HepG2 (cell line): ENCODE data around the gene RPP14. TPM values are rescaled to one million over a fixed set of nuclear protein-coding genes. Genes with fewer than 3 reads are reported as not detected.

Experiments
- GLI4 ChIP-seq: sonication (generic); formaldehyde crosslinking; IDR thresholded peaks from 2 replicates; pipeline ENCODE4 v1.5.1; 2020; ENCODE audit warnings: missing genetic modification reagents, mild to moderate bottlenecking, moderate library complexity, borderline replicate concordance
- HCFC1 ChIP-seq: fragments of 150-350 bp; IDR thresholded peaks from 2 replicates; pipeline ENCODE4 v1.6.1; 2014; ENCODE audit warnings: low read depth, low read length
- IKZF1 ChIP-seq: fragments of 450-650 bp; IDR thresholded peaks from 2 replicates; pipeline ENCODE4 v1.7.1; 2016
- MTA3 ChIP-seq: sonication (generic); formaldehyde crosslinking; IDR thresholded peaks from 2 replicates; pipeline ENCODE4 v1.4.0; 2020; ENCODE audit warnings: missing genetic modification reagents
- NR2C2 ChIP-seq: sonication (generic); formaldehyde crosslinking; IDR thresholded peaks from 2 replicates; pipeline ENCODE4 v1.4.0; 2020; ENCODE audit warnings: missing genetic modification reagents, mild to moderate bottlenecking, moderate library complexity, borderline replicate concordance
- NRL ChIP-seq: sonication (generic); formaldehyde crosslinking; IDR thresholded peaks from 2 replicates; pipeline ENCODE4 v1.5.0; 2020; ENCODE audit warnings: missing genetic modification reagents, mild to moderate bottlenecking, moderate library complexity, borderline replicate concordance
- PHF5A ChIP-seq: IDR thresholded peaks from one replicate; pipeline ENCODE4 v1.6.1; 2018; ENCODE audit warnings: low read depth, missing genetic modification reagents; ENCODE audit not compliant: unreplicated experiment
- SNRNP70 ChIP-seq: fragments of 200-400 bp; formaldehyde crosslinking; IDR thresholded peaks from 2 replicates; pipeline ENCODE4 v1.6.1; 2017; ENCODE audit warnings: mild to moderate bottlenecking, low read depth, low read length, moderate library complexity
- SP1 ChIP-seq, 2 experiments: fragments of 450-650 bp in 1 of 2; sonication (generic) in 1 of 2; formaldehyde crosslinking in 1 of 2; IDR thresholded peaks; 2 replicates each; pipeline versions ENCODE4 v1.4.0 to v1.6.1; 2016 to 2020; ENCODE audit warnings: missing genetic modification reagents in 1 of 2
- ZBTB20 ChIP-seq: sonication (generic); formaldehyde crosslinking; IDR thresholded peaks from 2 replicates; pipeline ENCODE4 v1.8.1; 2023; ENCODE audit warnings: missing genetic modification reagents, low read depth, mild to moderate bottlenecking, borderline replicate concordance
- ZNF18 ChIP-seq: sonication (generic); formaldehyde crosslinking; IDR thresholded peaks from 2 replicates; pipeline ENCODE4 v1.8.0; 2022; ENCODE audit warnings: mild to moderate bottlenecking, missing genetic modification reagents; ENCODE audit not compliant: insufficient replicate concordance
- ZNF234 ChIP-seq: sonication (generic); formaldehyde crosslinking; conservative IDR thresholded peaks from 2 replicates; pipeline ENCODE4 v1.5.1; 2020; ENCODE audit warnings: mild to moderate bottlenecking, missing genetic modification reagents
- ZNF24 ChIP-seq: fragments of 450-650 bp; IDR thresholded peaks from 2 replicates; pipeline ENCODE4 v1.6.1; 2017; ENCODE audit warnings: antibody characterized with exemption, mild to moderate bottlenecking
- ZNF281 ChIP-seq: sonication (generic); formaldehyde crosslinking; IDR thresholded peaks from 2 replicates; pipeline ENCODE4 v1.4.0; 2020; ENCODE audit warnings: missing genetic modification reagents, borderline replicate concordance
- ZNF3 ChIP-seq: IDR thresholded peaks from 2 replicates; pipeline ENCODE4 v1.7.0; 2017; ENCODE audit warnings: inconsistent platforms
- ZNF562 ChIP-seq: sonication (generic); formaldehyde crosslinking; IDR thresholded peaks from 2 replicates; pipeline ENCODE4 v1.8.0; 2022; ENCODE audit warnings: missing genetic modification reagents, borderline replicate concordance
- ZNF674 ChIP-seq: sonication (generic); formaldehyde crosslinking; IDR thresholded peaks from 2 replicates; pipeline ENCODE4 v1.5.0; 2020; ENCODE audit warnings: low read depth, mild to moderate bottlenecking, missing genetic modification reagents
- ZNF761 ChIP-seq: sonication (generic); formaldehyde crosslinking; conservative IDR thresholded peaks from 2 replicates; pipeline ENCODE4 v1.4.0; 2020; ENCODE audit warnings: mild to moderate bottlenecking, missing genetic modification reagents
- polyA plus RNA-seq, 8 experiments: library from polyadenylated mRNA; depleted of rRNA in 3 of 8; stranded (reverse) in 7 of 8; unstranded in 1 of 8; fragments of >200 nt; fragmentation: Illumina TruSeq in 4 of 8; extraction: Trizol in 4 of 8; gene quantifications; 2 replicates each; pipeline versions ENCODE4 v1.2.1 to v1.2.3, GENCODE V29; 2011 to 2016; ENCODE audit warnings: low read depth in 4 of 8, missing spikeins in 1 of 8, mixed read lengths in 1 of 8; ENCODE audit not compliant: insufficient read depth in 1 of 8
- total RNA-seq, 5 experiments: library from RNA; depleted of rRNA; stranded (reverse); fragments of >200 nt; fragmentation: Illumina TruSeq; extraction: Trizol; gene quantifications; 2 replicates each; pipeline ENCODE4 v1.2.3, GENCODE V29; 2016; ENCODE audit warnings: low read depth in 1 of 5
- TF ChIP-seq, protein P1 (sequence below): sonication (generic); formaldehyde crosslinking; IDR thresholded peaks from 2 replicates; pipeline ENCODE4 v1.4.0; 2020; ENCODE audit warnings: missing genetic modification reagents
- TF ChIP-seq, protein P2 (sequence below): sonication (generic); formaldehyde crosslinking; IDR thresholded peaks from 2 replicates; pipeline ENCODE4 v1.4.0; 2020; ENCODE audit warnings: missing genetic modification reagents, borderline replicate concordance

Gene RPP14
- total and polyA plus RNA-seq, 2 of the 13 experiments (the other 11 are each of a cell fraction or from before 2014, with no cell fraction given), result 15.4 to 16.2 TPM

GRCh38 chr3:58332575-58333188 is 26.6 kb downstream of the RPP14 start, which contains the start of gene PXK (continued):
- TF ChIP-seq ZNF281 (CRISPR knock-in tag) (peak; percentile 18; the same call in 1 of the 2 replicates), MTA3 (no peak), SNRNP70 (no peak), PHF5A (peak; percentile 63), ZNF18 (no peak), ZNF234 (no peak), ZNF674 (CRISPR knock-in tag) (no peak), SP1 (IDR thresholded peaks at IDR 0.05) (no peak), SP1 (CRISPR knock-in tag; IDR thresholded peaks at IDR 0.05) (peak; percentile 48; the same call in 1 of the 2 replicates), ZNF761 (peak; percentile 71; the same call in 1 of the 2 replicates), IKZF1 (no peak), HCFC1 (no peak; the same call in 1 of the 2 replicates), ZBTB20 (CRISPR knock-in tag) (no peak), ZNF3 (no peak), NR2C2 (CRISPR knock-in tag) (0 out of 2 replicates have a peak, but pooled peaks have one; percentile 15), GLI4 (CRISPR knock-in tag) (no peak), ZNF562 (CRISPR knock-in tag) (no peak), ZNF24 (no peak), NRL (no peak)
- TF ChIP-seq, protein P1, sequence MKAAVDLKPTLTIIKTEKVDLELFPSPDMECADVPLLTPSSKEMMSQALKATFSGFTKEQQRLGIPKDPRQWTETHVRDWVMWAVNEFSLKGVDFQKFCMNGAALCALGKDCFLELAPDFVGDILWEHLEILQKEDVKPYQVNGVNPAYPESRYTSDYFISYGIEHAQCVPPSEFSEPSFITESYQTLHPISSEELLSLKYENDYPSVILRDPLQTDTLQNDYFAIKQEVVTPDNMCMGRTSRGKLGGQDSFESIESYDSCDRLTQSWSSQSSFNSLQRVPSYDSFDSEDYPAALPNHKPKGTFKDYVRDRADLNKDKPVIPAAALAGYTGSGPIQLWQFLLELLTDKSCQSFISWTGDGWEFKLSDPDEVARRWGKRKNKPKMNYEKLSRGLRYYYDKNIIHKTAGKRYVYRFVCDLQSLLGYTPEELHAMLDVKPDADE (CRISPR knock-in tag), result no peak
- TF ChIP-seq, protein P2, sequence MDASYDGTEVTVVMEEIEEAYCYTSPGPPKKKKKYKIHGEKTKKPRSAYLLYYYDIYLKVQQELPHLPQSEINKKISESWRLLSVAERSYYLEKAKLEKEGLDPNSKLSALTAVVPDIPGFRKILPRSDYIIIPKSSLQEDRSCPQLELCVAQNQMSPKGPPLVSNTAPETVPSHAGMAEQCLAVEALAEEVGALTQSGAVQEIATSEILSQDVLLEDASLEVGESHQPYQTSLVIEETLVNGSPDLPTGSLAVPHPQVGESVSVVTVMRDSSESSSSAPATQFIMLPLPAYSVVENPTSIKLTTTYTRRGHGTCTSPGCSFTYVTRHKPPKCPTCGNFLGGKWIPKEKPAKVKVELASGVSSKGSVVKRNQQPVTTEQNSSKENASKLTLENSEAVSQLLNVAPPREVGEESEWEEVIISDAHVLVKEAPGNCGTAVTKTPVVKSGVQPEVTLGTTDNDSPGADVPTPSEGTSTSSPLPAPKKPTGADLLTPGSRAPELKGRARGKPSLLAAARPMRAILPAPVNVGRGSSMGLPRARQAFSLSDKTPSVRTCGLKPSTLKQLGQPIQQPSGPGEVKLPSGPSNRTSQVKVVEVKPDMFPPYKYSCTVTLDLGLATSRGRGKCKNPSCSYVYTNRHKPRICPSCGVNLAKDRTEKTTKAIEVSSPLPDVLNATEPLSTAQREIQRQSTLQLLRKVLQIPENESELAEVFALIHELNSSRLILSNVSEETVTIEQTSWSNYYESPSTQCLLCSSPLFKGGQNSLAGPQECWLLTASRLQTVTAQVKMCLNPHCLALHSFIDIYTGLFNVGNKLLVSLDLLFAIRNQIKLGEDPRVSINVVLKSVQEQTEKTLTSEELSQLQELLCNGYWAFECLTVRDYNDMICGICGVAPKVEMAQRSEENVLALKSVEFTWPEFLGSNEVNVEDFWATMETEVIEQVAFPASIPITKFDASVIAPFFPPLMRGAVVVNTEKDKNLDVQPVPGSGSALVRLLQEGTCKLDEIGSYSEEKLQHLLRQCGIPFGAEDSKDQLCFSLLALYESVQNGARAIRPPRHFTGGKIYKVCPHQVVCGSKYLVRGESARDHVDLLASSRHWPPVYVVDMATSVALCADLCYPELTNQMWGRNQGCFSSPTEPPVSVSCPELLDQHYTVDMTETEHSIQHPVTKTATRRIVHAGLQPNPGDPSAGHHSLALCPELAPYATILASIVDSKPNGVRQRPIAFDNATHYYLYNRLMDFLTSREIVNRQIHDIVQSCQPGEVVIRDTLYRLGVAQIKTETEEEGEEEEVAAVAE (CRISPR knock-in tag), result no peak
